T-helper 9 cell (primary cell): Measurements from ENCODE around the gene IL31RA.
"Not testable (repeated sequence)": the region's sequence is repeated elsewhere in the genome, so short reads cannot be mapped to it uniquely, and the experiment has no call there.

ENCODE experiments used
- DNase-seq: peaks from one replicate; pipeline ENCODE4 v3.0.0-alpha.2; 2020

The IL31RA gene

DNA sequence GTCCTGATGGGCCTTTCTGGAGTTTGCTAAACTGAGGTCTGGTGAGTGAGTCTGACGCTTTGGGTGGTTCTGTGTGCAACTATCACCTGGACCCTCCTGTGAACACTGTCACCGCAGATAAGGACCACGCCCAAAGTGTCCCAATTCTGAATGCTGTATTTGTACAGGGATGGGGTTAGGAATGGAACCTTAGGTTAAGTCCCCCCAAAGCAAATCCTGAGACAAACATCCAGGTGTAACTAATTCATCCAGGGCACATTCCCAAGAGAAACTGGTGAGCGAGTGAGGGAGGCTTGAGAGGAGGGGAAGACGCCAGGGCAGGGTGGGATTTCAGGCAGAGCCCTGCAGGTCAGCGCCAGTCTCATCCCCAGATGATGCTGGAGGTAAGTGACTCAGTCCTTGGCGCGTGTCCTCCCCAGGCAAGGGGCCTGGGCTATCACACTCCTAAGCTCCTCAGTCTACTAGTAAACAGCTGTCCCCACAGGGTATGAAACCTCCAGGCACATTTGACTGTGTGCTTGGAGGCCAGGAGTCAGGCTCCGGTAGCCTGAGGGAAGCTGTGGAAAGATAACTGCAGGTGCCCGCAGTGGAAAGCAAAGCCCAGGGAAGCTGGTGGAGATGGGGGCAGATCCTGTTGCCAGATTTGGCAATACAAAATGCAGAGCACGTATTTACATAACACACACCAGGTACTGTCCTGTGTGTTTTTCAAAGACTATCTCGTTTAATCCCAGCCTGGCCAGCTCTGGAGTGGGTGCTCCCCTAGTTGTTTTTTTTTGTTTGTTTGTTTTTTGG lies 76.9 kb downstream of the IL31RA start:
- DNase-seq = no peak

DNA sequence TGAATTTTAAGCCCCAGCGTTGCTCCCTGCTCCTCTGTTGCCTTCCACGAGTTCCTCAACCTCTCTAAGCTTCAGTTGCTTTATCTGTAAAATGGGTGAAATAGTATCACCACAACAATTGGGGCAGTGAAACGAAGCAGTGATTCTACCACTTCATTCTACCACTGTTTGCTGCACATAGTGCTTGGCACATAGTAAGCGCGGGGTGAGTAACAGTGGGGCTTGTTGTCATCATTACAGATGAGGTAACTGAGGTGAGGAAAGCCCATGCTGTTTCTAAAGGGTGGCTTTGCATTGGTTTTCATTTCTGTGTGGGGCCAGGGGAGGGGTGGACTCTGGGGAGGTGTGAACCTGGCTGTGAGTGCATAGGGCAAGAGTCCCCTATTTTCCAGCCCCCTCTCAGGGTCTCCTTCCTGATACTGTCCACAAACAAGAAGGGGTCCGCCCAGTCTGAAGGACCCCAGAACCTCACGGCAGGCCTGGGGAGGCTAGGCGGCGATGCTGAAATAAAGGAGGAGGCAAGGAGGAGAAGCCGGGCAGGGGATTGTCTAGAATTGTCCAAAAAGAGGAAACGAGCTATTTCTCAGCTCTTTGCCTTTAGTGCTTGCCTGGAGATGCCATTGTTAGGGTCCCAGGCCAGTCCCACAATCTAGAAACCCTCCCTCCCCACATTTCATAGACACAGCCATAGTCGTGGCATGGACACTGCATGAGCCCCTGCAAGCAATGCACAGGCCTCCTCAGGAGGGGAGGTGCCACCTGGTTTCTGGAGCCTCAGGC lies 78.1 kb downstream of the IL31RA start:
- no peak for DNase-seq

DNA sequence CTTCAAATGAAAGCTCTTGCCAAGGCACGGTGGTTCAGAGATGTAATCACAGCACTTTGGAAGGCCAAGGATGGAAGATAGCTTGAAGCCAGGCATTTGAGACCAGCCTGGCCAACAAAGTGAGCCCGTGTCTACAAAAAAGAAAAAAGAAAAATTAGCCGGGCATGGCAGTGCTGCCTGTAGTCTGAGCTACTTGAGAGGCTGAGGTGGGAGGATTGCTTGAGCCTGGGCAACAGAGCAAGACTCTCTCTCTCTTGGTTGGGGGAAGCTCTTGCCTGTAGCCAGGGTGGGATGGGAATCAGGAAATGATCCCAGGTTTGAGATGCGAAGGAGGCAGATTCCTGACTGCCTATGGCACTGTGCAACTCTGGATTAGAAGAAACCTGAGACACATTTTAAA lies 81.5 kb downstream of the IL31RA start:
- no peak for DNase-seq

DNA sequence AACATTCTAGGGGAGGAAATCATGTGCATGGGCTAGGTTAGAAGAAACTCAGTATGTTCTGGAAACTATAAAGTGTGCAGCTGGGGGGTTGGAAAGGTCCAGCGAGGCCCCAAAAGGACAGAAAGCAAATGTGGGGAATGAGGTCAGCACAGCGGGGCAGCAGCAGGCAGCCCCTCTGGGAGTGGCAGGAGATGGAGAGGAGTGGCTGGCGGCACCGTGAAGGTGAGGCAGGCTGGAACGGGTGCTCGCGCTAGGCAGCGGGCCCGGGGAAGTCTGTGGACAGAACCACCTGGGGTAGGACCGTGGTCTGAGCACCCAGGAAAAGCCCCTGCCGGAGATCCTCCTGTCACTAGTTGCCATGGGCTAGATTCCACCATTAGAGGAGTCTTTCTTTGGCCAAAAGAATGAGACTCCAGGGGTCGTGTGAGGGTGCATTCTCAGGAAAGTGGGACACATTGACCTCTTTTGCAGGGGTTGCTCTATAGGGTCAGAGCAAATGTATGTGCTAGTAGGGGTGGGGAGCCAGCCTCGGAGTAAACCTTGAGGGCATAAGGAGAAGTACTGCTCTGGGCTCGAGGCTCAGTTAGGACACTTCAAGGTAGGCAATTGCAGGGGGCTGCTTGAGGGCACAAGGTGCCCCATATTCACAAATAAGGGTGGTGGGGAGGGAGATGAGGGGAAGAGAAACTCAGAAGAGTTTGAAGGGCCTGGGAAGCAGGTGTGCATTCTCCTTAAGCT lies 82.4 kb downstream of the IL31RA start:
- DNase-seq = no peak

DNA sequence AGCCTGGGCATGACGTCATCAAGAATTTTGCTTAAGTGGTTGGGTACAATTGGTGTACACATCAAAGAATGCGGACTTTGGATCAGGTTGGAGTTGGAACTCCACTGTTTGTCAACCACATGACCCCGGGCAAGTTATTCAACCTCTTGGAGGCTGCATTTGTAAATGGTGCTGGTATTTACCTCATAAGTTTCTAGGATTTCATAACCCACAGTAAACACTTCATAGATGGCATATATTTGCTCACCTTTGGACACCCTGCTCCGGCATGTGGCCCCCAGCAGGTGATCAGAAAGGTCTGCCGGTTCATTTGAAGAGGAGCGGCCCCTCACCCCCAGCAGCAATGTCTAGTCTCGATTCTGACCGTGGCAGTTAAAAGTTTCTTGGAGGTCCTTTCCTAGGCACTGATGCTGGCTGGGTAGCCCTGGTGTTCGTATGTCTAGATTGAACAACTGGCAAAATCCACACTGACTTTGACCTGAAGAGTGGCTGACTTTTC lies 83.0 kb downstream of the IL31RA start:
- DNase-seq = no peak

DNA sequence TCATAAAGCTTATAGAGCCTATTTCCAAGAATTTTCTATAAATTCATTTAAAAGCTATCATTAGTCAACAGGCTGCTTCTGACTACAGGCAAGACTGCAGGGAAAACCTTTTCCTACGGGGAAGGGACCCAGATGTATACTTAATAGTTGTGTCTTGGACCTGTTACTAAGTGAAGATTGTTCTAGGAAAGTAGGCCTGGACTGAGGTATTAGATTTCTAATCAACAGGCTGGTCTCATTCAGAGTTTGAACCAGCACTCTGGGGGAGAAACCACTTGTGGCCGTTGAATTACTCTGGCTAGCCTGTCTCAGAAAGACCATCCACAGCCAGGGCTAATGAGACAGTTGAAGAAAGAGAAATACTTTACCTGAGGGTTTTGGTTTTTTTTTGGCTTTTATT lies 83.6 kb downstream of the IL31RA start:
- no peak for DNase-seq

DNA sequence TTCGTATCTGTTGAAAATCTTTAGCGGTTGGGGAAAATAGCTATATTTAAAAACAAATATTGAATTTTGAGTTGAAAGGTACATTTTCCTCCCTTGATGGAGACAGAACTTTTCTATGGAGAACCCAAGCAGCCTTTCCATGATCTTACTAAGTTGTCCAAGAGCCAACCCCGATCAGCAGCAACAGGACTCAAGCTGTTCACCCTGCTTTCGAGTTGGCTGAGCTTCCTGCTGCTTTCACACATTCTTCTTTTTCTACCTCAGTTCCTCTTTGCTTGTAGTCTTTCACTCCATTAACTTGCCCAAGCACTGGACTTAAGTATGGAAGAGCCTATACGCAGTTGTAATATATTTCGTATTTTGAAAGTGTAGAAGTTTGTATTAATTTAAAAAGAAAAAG lies 84.2 kb downstream of the IL31RA start:
- DNase-seq = no peak

DNA sequence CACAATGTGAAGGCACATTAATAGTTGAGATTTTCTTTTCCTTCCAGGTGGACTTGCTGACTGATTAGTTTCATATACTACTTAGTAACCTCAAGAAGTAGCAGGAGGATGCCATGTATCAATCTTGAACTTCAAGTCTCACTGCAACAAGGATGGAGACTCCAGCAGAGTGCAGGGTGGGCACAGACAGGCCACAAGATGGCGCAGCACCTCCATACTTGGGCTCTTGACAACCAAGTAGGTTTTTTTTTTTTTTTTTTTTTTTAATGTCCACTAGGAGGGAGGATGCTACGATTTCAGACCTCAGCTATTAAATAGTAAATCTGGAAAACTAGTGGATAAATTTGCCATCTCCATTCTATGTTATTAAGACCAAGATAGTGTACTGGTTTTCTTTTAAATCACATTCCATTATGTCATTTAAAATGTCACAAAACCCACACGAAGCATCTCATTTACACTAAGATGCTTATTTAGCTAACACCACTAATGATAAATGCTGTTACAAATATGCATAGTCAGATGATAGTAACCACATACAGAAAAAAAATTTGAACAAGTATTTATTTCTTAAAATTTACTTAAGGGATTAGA lies 85.0 kb downstream of the IL31RA start:
- peak; percentile 68 for DNase-seq

DNA sequence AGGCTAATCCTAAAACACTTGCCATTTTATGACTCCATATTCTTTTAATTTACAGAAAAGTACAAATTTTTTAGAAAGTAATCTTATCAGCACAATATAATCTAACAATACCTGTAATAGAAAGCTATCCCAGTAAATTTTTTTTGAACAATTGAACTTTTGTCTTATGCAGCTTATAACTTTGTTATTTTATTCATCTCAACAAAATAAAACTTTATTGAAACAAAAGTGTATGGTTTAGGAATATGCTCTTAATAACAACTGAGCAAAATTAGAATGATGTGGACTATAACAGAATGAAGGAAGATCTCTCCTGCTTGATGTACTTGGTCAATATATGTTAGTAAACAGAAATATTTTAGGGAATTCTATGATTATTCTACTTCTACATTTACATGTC lies 86.4 kb downstream of the IL31RA start:
- DNase-seq = not testable (repeated sequence)

DNA sequence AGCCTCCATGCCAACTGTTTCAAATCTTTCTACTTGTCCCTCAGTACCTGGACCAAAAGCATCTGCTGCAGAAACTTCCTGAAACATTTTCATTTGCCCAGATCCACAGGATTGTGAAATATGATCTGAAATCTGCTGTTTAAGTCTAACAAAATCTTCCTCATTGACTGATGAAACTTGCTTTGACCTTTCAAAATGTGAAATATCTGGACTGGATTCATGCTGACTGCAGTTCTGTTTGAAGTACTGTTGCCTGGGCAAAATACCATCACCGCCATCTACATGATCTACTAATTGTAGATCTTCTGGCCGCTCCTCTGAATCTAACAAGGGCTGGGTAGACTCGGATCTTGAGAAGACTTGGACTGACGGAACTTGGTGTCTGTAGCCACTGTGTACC lies 90.0 kb downstream of the IL31RA start:
- DNase-seq = not testable (repeated sequence)

DNA sequence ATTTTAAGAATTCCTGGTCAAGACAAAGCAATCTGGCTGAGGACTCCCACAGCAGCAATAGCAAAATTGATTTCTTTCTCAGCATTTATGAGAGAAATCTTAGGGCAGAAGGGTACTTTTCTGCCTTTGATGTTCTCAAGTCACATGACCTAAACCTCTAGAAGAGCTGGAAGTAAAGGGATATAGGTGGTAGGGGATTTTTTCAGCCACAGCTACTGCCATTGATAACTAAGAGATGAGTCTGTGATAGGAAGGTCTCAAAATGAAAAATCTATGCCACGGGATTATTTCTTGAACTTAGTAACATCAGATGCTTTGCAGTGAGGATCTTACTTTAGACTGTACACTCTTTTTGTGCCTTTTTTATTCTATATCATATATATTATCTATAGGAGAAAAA lies 108.1 kb downstream of the IL31RA start:
- no peak for DNase-seq

DNA sequence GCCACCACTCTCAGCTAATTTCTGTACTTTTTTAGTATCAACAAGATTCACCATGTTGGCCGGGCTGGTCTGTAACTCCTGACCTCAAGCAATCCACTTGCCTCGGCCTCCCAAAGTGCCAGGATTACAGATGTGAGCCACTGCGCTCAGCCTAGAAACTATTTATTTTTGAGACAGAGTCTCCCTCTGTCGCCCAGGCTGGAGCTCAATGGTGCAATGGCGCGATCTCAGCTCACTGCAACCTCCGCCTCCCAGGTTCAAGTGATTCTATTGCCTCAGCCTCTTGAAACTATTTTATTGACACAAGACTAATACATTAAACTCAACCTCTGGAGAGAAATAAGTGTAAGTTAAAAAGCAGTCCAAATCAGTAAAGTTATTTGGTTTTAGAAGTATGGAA lies 109.6 kb downstream of the IL31RA start:
- DNase-seq = no peak

DNA sequence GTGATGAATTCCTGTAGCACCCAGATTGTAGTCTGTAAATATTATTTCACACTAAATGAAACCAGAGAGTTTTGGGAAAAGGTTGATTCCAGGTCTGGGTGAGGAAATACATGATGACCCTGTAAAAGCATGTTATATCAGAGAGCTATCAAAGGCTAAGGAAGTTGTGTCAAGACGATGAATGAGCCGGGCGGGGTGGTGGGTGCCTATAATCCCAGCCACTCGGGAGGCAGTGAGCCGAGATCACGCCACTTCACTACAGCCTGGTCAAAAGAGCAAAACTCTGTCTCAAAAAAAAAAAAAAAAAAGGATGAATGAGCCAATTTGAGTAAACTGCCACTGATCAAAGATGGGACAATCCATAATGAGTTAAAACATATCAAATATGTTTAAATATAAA lies 114.4 kb downstream of the IL31RA start:
- DNase-seq = no peak

DNA sequence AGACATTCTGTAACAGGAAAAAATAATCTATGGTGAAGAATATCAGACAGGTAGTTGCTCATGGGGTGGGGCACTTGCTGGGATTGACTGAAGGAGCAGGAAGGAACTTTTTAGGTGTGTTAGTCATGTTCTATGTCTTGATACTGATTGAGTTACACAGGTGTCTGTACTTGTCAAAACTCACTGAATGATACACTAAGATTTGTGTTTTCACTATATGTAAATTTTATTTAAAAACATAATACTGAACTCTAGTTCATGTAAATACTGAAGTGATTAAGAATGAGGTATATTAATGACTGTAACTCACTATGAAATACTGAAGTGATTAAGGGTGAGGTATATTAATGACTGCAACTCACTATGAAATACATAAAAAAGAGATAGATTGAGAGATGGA lies 115.1 kb downstream of the IL31RA start:
- no peak for DNase-seq

DNA sequence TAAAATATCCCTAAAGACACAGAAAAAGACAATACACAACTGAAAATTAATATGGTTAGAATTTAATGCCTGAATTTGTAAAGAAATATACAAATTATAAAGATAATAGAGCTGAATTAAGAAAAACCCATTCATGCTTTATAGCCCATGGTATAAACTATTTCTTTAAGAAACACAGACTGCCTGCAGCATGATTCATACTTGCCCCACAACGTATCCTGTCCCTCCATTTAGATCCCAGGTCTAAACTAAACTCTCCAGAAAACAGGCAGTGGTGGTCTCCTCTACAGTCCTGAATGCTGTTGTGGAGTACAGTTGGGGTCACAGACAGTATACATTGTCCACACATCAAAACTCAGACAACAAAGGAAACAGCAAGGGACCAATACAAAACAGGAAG lies 118.8 kb downstream of the IL31RA start:
- DNase-seq = no peak
